Central memory CD4-positive, alpha-beta T cell (primary cell): ENCODE measurements around the gene ZBED4.
"Not testable (repeated sequence)": the region's sequence is repeated elsewhere in the genome, so short reads cannot be mapped to it uniquely, and the experiment has no call there.

ENCODE experiments used
- DNase-seq: peaks from one replicate; pipeline ENCODE4 v3.0.0; 2022

Gene ZBED4

DNA sequence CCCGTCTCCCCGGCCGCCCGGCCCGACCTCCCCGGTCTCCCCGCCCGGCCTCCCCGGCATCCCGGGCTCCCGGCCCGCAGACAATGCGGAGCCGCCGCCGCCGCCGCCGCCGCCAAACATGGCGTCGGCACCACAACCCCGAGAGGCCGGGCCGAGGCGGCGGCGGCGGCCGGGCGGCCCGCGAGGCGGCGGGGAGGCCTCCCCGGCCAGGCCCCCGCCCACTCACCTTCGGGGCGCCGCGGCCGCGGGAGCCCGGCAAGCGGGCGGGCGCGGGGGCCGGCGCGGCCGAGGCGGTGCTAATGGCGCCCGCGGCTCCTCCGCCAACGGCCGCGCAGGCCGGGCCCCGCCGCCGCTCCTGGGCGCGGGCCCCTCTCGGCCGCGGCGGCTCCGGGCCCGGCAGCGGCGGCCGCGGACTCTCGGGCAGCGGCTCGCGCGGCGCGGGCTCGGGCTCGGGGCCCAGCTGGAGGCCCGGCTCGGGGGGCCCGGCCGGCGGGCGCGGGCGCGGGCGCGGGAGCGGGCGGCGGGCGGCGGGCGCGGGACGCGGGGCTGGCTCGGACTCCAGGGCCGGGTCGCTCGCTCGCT is 26.3 kb upstream of the ZBED4 start:
- DNase-seq = no peak

DNA sequence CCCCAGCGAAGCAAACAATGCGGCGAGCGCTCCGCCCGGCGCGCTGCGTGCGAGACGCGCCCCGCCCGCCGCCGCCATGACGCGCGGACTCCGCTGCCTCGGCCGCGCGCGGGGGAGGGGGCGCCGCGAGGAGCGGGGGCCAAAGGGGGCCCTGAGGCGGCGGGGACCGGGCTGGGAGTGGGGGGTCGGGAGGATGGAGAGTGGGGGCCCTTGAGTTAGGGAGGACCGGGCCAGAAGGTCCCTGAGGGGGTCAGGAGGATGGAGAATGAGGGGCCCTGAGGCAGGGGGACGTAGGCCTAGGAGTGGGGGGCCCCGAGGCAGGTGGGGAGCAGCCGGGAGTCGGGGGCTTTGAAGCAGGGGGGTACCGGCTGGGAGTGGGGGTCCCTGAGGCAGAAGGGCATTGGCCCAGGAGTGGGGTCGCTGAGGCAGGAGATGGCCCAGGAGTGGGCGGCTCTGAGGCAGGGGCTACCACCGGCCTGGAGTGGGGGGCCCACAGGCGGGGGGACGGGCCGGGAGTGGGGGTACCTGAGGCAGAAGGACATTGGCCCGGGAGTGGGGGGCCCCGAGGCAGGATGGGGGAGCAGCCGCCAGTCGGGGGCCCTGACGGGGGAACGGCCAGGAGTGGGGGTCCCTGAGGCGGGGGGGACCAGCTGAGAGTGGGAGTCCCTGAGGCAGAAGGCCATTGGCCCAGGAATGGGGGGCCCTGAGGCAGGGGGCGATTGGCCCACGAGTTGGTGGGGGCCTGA is 25.6 kb upstream of the ZBED4 start, which contains the start of gene BRD1:
Gene BRD1, minus strand, starts transcription at position 21 of the 746 bp plus-strand sequence. CDS start 3,556 bp downstream, outside the sequence.
- peak; percentile 43 for DNase-seq

DNA sequence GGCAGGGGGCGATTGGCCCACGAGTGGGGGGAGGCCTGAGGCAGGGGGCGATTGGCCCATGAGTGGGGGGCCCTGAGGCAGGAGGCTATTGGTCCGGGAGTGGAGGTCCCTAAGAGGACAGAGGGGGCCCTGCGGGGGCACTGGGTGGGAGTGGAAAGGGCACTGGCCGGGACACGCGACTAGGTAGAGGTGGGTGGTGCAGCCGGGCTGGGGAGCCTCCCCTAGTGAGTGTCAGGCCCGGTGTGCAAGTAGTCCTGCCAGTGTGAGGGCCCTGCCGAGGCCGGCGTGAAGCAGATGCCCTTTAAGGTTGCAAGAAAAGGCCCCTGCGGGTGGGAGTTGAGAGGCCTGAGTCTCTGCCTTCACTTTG is 25.1 kb upstream of the ZBED4 start:
- DNase-seq = no peak

DNA sequence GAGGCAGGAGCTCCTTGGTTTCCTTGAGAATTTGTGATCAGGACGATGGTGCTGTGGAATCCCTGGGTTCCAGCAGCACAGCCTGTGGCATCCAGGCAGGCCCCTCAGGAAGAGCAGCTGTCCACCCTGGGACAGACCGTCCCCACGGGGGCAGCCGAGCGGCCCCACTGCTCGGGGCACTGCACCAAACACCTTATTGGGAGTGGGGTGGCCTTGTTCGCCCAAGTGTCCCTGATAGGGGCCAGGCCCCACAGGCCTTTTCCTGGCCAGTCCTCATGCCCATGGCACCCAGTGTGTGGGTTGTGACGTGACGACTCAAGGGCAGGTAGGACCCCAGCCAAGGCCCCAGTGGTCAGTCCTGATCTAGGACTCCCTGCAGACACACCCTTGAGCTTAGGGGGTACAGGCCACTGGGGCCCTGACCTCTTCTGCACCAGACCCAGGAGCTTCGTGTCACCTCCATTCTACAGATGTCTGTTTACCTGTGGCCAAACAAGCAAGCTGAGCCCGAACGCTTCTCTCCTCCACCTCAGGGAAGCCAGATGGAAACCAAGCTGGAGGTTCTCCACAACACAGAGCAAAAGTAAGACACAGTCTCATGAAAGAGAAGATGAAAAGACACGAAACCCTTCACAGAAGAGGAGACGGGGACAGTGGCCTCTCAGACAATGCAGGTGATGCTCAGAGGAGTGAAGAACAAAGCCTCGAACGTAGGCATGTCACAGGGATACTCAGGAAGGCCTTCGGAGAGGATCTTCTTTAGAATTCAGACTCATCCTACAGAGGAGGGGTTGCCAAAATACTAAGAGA is 24.4 kb upstream of the ZBED4 start:
- DNase-seq = no peak

DNA sequence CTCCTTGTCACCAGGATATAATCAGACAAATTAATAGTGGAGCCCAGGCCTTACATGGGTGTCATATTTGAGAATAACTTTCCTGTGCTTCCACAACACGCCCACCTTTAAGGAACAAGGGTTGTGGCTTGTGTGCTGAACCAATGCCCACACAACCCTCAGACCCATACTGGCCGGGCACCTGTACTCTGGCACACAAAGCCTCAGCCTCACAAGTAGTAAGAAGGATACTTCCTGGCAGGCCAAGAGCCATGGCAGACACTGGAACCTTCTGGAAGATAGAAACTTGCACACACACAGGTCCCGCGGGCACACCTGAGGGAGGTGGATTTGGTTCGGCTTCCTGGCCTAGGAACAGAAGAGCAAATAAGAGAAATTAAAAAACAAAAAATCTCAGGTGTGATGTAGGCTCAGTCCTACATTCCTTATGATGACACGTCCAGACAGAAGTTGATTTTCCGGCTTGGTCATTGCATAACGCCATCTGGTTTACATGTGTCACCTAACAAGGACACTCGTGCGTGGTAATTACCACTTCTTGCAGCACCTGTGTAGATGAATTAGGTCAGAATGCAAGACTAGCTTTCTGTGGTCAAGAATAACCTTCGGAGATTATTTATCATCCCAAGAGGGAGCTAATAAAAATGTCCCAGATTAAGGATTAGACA is 20.2 kb upstream of the ZBED4 start:
- DNase-seq = no peak

DNA sequence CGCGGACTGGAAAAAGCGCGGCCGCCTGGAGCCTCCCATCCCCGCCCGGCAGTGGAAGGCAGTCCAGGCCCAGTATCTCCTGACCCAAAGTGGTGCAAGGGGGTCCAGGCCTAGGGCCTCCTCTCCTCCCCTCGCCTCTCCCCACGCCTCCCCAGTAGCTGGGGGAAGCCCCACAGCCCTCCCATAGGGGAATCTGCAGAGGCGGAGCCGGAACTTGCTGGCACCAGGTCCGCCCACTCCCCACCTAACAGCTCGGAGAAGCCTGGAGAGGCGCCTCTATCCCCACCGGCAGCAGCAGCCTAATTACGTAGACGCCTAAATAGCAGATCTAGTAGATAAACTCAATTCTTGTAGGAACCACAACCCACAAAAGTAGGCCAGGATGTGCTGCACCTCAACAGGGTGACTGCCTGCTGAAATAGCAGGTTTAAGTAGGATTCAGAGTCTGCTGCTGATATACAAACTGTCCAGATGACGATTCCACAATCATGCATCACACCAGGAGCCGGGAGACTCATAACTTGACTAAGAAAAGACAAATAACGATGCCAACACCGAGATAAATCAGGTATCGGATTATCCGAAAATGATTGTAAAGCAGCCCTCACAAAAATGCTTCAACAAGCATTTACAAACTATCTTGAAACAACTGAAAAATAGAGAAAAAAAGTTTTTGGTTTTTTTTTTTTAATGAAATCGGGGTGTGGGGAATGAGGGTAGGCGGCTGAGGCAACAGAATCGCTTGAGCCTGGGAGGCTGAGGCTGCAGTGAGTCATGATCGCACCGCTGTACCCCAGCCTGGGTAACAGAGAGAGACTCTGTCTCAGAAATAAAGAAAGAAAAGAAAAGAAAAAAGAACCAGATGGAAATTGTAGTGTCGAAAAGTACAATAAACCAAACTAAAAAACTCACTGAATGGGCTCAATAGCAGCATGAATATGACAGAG is 14.6 kb upstream of the ZBED4 start:
- DNase-seq = peak; percentile 97

DNA sequence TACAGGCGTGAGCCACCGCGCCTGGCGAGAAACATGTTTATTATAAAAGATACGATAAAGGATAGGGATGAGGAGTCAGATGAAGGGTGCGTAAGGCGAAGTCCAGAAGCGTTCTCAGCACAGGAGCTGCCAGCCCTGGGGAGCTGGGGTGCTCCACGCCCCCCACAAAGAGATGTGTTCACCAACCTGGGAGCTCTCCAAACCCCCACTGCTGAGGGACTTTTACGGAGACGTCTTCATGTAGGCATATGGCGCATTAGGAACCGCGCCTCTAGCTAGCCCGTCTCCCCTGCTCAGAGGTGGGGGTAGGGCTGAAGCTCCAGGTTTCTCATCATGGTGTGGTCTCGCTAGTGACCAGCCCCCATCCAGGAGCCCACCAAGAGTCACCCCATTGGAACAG is 8.4 kb upstream of the ZBED4 start:
- no peak for DNase-seq

DNA sequence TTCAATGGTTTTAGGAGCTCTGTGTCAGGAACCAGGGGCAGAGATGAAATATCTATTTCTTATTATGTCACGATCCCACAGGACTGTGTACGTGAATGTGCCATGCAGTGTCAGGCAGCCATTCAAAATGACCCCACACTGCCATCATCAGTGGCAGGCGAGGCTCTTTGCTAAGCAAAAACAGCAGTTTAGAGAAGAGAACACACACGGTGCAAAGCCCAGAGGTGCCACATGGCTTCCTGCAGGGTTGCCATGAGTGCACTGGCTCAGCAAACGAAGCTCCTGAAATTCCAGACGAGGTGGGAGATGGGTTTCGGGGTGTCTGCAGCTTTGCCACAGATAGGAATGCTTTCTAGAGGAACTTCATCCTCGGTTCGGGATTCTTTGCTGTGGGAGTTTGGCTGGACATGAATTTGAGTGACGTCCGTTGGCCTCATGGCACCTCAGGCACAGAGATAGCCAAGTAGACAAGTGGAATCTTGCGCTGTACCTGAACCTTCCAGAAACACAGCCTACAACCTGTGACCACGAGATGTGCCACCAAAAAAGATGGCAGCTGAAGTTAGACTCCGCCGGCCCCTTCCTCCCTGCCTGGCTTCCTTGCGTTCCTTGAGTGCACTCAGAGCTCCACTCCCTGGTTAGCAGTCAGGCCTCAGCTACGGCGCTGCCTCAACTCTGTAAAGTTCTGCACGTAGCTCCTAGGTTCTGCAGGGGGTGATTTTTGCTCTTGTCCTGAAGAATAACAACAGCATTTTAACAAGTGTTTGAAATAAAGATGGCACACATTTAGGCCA is 7.8 kb upstream of the ZBED4 start:
- no peak for DNase-seq

DNA sequence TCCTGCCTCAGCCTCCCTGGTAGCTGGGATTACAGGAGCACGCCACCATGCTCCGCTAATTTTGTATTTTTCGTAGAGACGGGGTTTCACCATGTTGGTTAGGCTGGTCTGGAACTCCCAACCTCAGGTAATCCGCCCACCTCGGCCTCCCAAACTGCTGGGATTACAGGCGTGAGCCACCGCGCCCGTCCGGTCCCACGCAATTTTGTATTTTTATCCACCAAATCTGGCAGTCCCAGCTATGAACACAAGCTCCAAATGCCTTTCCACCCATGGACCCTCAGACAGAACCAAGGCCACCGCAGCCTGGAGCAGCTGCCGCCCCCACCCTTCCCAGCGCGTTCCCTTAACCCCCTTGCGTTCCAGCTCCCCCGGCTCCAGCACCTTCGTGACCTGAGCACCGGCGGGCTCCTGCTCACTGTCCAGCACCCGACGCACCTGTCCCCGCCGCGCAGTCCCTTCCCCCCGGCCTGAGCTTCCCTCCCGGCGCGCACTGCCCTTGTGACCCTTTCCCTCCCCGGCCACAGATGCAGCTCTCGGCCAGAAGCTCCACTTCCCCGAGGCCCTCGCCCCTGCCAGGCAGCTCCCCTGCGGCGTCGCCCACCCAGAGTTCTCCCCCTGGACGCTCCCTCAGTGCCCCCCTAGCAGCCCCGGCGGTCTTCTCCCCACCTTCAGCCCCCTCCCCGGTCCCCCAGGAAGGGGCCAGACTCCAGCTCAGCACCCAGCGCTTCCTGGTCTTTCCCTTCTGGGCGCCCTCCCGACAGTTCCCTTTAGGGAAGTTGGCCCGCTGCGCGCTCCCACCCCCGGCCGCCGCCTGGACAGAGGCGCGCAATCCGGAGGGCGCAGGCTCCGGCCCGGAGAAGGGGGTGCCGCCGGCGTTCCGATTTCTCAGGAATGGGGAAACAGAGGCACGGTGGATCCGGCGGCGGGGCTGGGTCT is 5.6 kb upstream of the ZBED4 start:
- no peak for DNase-seq

DNA sequence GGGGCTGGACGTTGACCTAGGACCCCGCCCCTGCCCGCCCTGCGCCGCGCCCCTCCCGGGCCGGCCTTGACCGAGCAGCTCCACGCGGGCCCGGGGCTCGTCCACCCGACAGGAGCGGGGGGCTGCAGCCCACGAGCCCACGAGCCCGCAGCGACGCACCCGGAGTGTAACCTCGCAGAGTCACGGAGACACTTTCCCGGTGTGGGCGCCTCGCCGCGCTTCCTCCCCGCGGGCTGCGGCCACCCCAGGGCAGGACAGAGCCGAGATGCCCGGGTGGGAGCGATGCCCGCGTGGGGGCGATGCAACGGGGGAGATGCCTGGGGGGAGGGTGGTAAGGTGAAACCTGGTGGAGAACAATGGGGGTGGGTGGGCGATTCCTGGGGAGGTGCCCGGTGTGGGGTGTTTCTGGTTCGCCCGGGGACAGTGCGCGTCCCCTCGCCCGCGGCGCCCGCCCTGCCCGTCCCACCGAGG is 4.9 kb upstream of the ZBED4 start:
- no peak for DNase-seq

DNA sequence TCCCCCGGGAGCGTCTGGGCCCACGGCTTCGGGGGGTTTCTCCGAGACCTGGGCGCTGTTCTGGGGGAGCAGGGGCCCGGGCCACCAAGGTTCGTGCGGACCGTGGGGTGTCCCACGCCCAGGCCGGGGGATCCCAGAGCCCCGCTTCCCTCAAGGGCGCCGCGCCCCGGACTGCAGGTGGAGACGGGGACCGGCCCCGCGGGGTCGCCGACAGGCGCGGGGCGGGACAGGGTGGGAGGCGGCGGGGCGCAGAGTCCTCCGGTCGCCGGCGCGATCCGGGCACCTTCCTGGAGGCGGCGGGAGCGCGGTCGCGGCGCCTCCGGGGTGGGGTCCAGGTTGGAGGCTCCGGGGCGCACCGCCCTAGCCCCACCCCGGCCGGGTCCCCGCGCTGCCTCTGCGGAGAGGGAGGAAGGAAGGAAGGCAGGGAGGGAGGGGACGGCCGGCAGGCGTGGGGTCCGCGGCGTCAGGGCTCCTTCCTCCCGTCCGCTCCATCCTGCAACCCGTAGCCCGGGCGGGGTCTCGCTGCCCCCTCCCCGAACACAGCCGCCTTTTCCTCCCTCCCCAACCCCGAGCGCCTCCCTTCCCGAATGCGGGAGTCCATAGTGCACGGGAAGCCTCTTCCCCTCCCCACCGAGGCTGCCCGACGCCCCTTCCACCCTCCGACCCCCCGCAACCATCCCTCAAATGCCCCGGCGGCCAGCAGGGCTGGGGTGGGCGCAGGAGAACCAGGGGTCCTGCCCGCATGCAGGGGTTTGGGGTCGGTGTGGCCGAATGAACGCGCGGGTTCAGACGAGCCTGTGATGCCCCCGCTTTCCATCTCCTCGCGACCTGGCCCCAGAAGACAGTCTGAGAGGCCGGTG is 4.3 kb upstream of the ZBED4 start:
- no peak for DNase-seq

DNA sequence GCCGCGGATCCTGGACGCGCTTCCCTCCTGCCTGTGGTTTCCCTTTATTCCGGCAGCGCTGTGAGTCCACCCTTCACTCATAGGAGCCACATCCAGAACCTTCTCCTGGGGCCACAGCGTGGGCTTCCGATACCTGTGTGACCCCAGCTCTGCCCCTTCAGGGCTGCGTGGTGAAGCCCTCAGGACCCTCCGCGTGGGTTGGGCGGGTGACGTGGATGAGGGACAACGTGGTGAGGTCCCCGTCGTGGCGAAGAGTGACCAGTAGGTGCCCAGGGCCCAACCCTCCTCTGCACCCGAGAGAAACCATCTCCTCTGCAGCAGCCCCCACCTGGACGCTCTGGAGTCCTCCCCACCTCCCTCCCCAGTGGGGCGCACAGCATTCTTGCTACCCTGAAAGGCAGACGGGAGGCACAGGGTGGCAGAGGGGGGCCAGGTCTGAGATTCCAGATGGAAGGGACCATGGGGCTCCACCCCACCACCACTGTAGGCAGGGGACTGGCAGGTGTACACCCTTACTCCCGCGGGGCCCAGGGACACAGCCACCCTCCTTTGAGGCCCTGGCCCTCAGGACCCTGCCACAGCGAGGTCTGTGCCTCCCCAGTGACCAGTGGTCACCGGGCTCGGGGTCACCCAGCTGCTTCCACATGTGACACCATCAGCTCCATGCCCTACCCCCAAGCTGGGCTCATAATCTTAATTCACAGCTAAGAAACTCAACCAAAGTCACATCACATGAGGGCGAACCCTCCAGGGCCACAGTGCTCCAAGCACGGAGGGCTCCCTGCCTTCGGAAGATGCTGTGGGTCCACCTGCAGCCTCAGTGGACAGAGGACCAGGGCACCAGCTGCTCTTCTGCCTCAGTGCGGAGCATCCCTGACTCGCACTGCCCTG is 3.4 kb upstream of the ZBED4 start:
- DNase-seq = no peak

DNA sequence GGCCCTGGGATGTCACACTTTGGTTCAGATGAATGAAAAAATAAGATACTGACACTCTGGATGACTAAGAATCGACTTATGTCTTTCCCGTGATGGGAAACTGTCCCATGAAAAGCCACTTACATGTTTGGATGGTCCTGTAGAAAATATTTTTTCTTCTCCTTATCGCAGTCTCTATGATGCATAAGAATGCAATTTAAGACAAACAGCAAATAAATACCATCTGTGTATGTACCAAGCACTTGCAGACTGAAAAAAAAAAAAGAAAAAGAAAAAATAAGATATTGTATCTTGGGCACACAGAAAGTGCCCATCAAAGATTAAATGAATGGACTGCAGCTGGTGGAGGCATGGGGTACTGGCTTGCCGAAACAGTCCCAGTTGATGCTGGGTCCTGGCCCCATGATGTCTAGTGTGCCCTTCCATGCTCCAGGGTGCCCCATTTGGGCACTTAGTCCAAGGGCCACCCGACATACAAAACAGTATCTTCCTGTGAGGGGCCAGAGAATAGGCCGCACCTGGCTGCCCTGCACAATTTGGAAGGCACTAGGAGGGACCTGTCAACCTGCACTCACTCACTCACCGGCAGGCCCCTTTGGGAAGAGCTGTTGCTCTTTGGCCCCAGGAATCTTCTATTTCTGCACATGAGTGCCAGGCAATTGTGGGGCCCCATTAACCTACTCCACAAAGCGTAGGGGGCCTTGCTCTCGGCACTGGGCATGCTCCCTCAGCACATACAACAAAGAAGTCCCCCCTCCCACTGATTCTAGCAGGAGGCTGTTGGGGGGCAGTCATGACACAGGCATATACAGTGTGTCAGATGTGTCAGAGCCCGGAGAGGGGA is 2.5 kb upstream of the ZBED4 start:
- no peak for DNase-seq

DNA sequence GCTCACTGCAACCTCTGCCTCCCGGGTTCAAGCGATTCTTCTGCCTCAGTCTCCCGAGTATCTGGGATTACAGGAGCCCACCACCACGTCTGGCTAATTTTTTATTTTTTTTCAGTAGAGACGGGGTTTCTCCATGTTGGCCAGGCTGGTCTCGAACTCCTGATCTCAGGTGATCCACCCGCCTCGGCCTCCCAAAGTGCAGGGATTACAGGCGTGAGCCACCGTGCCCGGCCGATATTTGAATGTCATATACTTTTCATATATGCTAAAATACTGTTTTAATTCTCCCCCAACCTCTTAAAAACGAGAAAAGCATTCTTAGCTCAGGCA is 1.1 kb upstream of the ZBED4 start:
- DNase-seq = not testable (repeated sequence)

DNA sequence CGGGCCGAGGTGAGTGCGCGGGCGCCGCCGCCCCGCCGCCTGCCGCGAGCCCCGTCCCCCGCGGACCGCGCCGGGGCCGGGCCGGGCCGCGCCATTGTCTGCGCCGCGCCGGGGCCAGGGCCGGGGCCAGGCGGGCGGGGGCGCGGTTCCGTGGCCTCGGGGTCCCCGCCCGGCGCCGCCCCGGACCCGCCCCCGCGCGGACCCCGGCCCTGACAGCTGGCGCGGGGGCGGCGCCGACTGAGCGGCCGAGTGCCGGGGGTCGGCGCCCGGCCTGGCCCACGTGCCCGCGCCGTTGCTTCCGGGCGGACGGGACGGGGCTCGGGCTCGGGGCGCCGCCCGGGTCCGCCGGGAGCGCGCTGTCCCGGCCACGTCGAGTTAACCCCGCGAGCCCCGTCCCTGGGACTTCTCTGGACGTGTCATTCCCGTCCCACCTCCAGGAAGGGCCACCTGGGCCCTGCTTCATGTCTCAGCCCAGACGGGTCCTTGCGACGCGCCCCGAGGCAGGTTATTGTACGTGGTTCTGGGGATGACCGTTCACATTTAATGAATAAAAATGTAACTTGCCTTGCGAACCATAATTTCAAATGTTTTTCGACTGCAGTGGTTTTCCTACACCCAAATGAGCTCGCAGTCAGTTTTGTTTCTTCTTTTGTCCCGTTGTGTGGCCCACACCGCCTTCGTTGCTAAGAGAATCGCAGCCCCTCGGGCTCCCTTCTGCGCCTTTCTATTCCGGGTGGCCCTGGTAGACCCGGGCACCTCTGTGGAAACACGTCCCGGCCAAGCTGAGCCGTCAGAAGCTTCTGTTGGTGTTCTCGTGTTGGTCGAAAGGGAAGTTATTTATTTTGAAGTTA is 562 bp downstream of the ZBED4 start:
- no peak for DNase-seq
